K562 (cell line): ENCODE data around the gene HES4. TPM values are rescaled to one million over a fixed set of nuclear protein-coding genes. Genes with fewer than 3 reads are reported as not detected.

Experiments
- ATAC-seq: fragments of 200-7000 bp; cut with Tn5 transposase; 3 replicates; pipeline ENCODE4 v1.9.1; 2020; ENCODE audit warnings: moderate library complexity
- BruUV-seq: library from RNA; stranded (reverse); fragments of 400-500 nt; replicated peaks from 2 replicates; lab custom pipeline; 2021; lab: Mats Ljungman, UMichigan
- CTCF ChIA-PET: fragments of 300-600 bp; formaldehyde crosslinking; extraction: SDS; loops from one replicate; lab custom pipeline; 2021; ENCODE audit warnings: low intra/inter-chr PET ratio; lab: Yijun Ruan, JAX
- POLR2A ChIA-PET: fragments of 300-600, 350-650 bp; sonication (Branson Sonifier 250); formaldehyde crosslinking; extraction: SDS; loops from one replicate; lab custom pipeline; 2021; ENCODE audit warnings: antibody characterized with exemption, inconsistent platforms; lab: Yijun Ruan, JAX
- DNase-seq, 4 experiments: peaks; one replicate each; pipeline versions ENCODE4 v3.0.0 to v3.0.0-alpha.2; 2011 to 2018; ENCODE audit warnings: low spot score in 3 of 4, mixed read lengths in 3 of 4; ENCODE audit errors: extremely low read depth in 1 of 4
- FAIRE-seq: peaks from 2 replicates; lab custom pipeline; 2011; peaks lifted over from hg19 to GRCh38; lab: Jason Lieb, UNC
- H2AFZ ChIP-seq: 2 replicates; pipeline ENCODE4 v1.6.0; 2011; ENCODE audit warnings: low read depth, low read length, control low read depth, inconsistent platforms
- H3K27ac ChIP-seq: fragments of 200-600 bp; 3 replicates; pipeline ENCODE4 v1.8.0; 2011; ENCODE audit warnings: low read depth, mild to moderate bottlenecking, control low read depth, inconsistent platforms, low read length, moderate library complexity, mixed read lengths; ENCODE audit errors: extremely low read depth
- H3K27me3 ChIP-seq, 2 experiments: fragments of 300-600 bp in 1 of 2; 2 replicates in 1 of 2; 3 replicates in 1 of 2; pipeline versions ENCODE4 v1.6.0 to v1.8.0; 2011; ENCODE audit warnings: inconsistent platforms in 2 of 2, low read length in 2 of 2, mild to moderate bottlenecking in 1 of 2, mixed read lengths in 1 of 2, moderate library complexity in 1 of 2; ENCODE audit not compliant: control insufficient read depth in 2 of 2, insufficient read depth in 2 of 2
- H3K36me3 ChIP-seq: fragments of 300-600 bp; 3 replicates; pipeline ENCODE4 v1.8.0; 2011; ENCODE audit warnings: mild to moderate bottlenecking, low read length, inconsistent platforms; ENCODE audit not compliant: control insufficient read depth, insufficient read depth
- H3K4me1 ChIP-seq, 2 experiments: fragments of 200-600 bp in 1 of 2; replicated peaks in 1 of 2; 2 replicates in 1 of 2; 3 replicates in 1 of 2; pipeline versions ENCODE4 v1.5.1 to v1.8.0; 2011; ENCODE audit warnings: inconsistent platforms in 2 of 2, low read length in 2 of 2, mild to moderate bottlenecking in 1 of 2, mixed read lengths in 1 of 2, moderate library complexity in 1 of 2; ENCODE audit not compliant: control insufficient read depth in 2 of 2, insufficient read depth in 2 of 2
- H3K4me2 ChIP-seq: 2 replicates; pipeline ENCODE4 v1.6.1; 2011; ENCODE audit warnings: low read length, control low read depth, inconsistent platforms, mixed read lengths; ENCODE audit not compliant: insufficient read depth
- H3K4me3 ChIP-seq: fragments of 200-600 bp; sonication (generic), shearing (Covaris generic); 2 replicates; pipeline ENCODE4 v1.5.1; 2016; ENCODE audit warnings: control low read depth, inconsistent platforms
- H3K79me2 ChIP-seq: fragments of 200-600 bp; 3 replicates; pipeline ENCODE4 v1.8.0; 2011; ENCODE audit warnings: low read length, inconsistent platforms; ENCODE audit not compliant: control insufficient read depth, insufficient read depth
- H3K9ac ChIP-seq, 2 experiments: 2 replicates each; pipeline versions ENCODE4 v1.6.0 to v1.6.1; 2011; ENCODE audit warnings: low read depth in 2 of 2, low read length in 2 of 2, control low read depth in 1 of 2, inconsistent platforms in 1 of 2, mild to moderate bottlenecking in 1 of 2, mixed read lengths in 1 of 2; ENCODE audit not compliant: insufficient read depth in 1 of 2
- H3K9me1 ChIP-seq: one replicate; pipeline ENCODE4 v1.6.0; 2011; ENCODE audit warnings: inconsistent platforms, mild to moderate bottlenecking, low read length, moderate library complexity; ENCODE audit not compliant: control insufficient read depth, insufficient read depth
- H3K9me3 ChIP-seq: replicated peaks from 2 replicates; pipeline ENCODE4 v1.5.1; 2011; ENCODE audit warnings: low read depth, low read length, inconsistent platforms; ENCODE audit not compliant: control insufficient read depth, insufficient read depth
- H4K20me1 ChIP-seq: replicated peaks from 2 replicates; pipeline ENCODE4 v1.6.1; 2011; ENCODE audit warnings: low read length, inconsistent platforms, mixed read lengths; ENCODE audit not compliant: control insufficient read depth, insufficient read depth
- FIP1L1 ChIP-seq: fragments of 200-400 bp; formaldehyde crosslinking; IDR thresholded peaks from 2 replicates; pipeline ENCODE4 v1.6.1; 2018; ENCODE audit warnings: mild to moderate bottlenecking, low read depth, low read length; ENCODE audit not compliant: poor library complexity, severe bottlenecking
- NFRKB ChIP-seq: fragments of 450-650 bp; IDR thresholded peaks from 2 replicates; pipeline ENCODE4 v1.6.1; 2016; ENCODE audit warnings: low read depth
- POLR2G ChIP-seq: fragments of 200-400 bp; formaldehyde crosslinking; IDR thresholded peaks from 2 replicates; pipeline ENCODE4 v1.6.1; 2017; ENCODE audit warnings: low read depth, mild to moderate bottlenecking, antibody characterized with exemption, low read length, moderate library complexity
- RBFOX2 ChIP-seq: fragments of 200-400 bp; formaldehyde crosslinking; IDR thresholded peaks from 2 replicates; pipeline ENCODE4 v1.6.1; 2017; ENCODE audit warnings: low read depth, mild to moderate bottlenecking, low read length, moderate library complexity
- SNRNP70 ChIP-seq: fragments of 200-400 bp; formaldehyde crosslinking; optimal IDR thresholded peaks from 2 replicates; pipeline ENCODE3; 2017; ENCODE audit warnings: low read depth, low read length
- SREBF1 ChIP-seq: fragments of 150-350 bp; IDR thresholded peaks from 2 replicates; pipeline ENCODE4 v1.6.1; 2014; ENCODE audit warnings: antibody characterized with exemption, low read depth, low read length, borderline replicate concordance
- WGBS: fragments of 100-300 bp; shearing (Covaris generic); methylation state at CpG from one replicate; pipeline ENCODE4 v1.1.6; 2016; ENCODE audit warnings: low coverage, mixed read lengths; ENCODE audit not compliant: insufficient coverage; ENCODE audit errors: missing lambda C conversion rate; 5-methylcytosine and 5-hydroxymethylcytosine counted together
- in situ Hi-C: fragments of 300-500 bp; cut with MboI; formaldehyde crosslinking; loops from 4 replicates; pipeline ENCODE4 v1.15.0; 2018; ENCODE audit warnings: inconsistent platforms, mixed read lengths
- intact Hi-C: fragments of 100-400 bp; cut with micrococcal nuclease; formaldehyde crosslinking; loops from 2 replicates; pipeline ENCODE4 v1.14.2; 2022
- polyA plus RNA-seq, 8 experiments: library from polyadenylated mRNA; depleted of rRNA in 4 of 8; stranded (reverse) in 5 of 8; unstranded in 3 of 8; fragments of >200 nt; fragmentation: Nextera tagmentation in 2 of 8; fragmentation: Illumina TruSeq in 1 of 8; extraction: Ambion mirVana in 2 of 8; extraction: Trizol in 1 of 8; gene quantifications; 2 replicates each; pipeline versions ENCODE4 v1.2.1 to v1.2.3, GENCODE V29; 2011 to 2014; ENCODE audit warnings: inconsistent platforms in 1 of 8, missing spikeins in 1 of 8
- total RNA-seq, 7 experiments: library from RNA; depleted of rRNA in 6 of 7; stranded (reverse); fragments of >200 nt in 6 of 7; fragmentation: Illumina TruSeq in 2 of 7; extraction: Trizol in 2 of 7; gene quantifications; 2 replicates each; pipeline versions ENCODE4 v1.2.1 to v1.2.3, GENCODE V29; 2011 to 2021; ENCODE audit warnings: low replicate concordance in 1 of 7

The HES4 gene
- total and polyA plus RNA-seq, 9 of the 15 experiments (the other 6 are each of a cell fraction or from before 2014, with no cell fraction given), result 0.21 to 43.7 (median 5.3) TPM; not detected in 2

DNA sequence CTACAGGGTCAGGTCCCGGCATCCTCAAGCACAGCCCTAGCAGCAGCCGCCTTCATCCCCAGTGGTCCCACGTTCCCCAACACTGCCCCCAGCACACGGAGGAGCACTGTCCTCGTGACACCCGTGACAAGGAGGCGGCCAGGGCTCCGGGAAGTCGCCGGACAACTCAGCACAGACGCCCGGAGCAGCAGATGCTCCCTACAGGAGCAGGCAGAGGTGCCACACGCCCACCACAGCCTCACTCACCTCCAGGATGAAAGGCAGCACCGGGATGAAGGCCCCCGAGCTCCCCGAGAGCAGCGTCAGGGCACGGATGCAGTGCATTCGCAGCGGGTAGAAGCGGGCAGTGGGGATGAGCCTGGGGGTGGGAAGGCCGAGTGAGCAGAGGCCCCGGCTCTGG, 49.0 kb downstream of the HES4 start:
- peaks cover 5% of the 10 kb centered on the region; the same call in 2 of the 3 replicates for H3K79me2 ChIP-seq
- no peaks in the 10 kb centered on the region for H3K9me3 ChIP-seq
- ATAC-seq (no peak), DNase-seq (no peak), FAIRE-seq (no peak)
- H3K27me3 ChIP-seq, result no peaks in the 10 kb centered on the region
- no peak overlapping the region for H2AFZ ChIP-seq
- CTCF ChIA-PET, result no interaction called here
- H3K9me1 ChIP-seq, result no peaks in the 10 kb centered on the region
- in situ Hi-C loops, result no loop called here
- H3K4me1 ChIP-seq, result peaks cover 0 to 50% of the 10 kb centered on the region in 2 experiments; a peak in 2 of 5 replicates
- H3K4me2 ChIP-seq, result no peak overlapping the region
- POLR2A ChIA-PET, result interaction anchor here (1.4 kb wide), 1 partner anchor 10 kb away, joined by 11 read pairs; no protein-coding TSS in a partner anchor
- TF ChIP-seq SNRNP70 (no peak), SREBF1 (no peak), NFRKB (no peak), FIP1L1 (peak; percentile 33), RBFOX2 (peak; percentile 15; the same call in 1 of the 2 replicates), POLR2G (peak; percentile 46; the same call in 1 of the 2 replicates)
- H3K9ac ChIP-seq, result no peak overlapping the region; a peak in 1 of 4 replicates
- H4K20me1 ChIP-seq, result peaks cover 8% of the 10 kb centered on the region
- H3K36me3 ChIP-seq, result peaks cover 100% of the 10 kb centered on the region; the same call in 2 of the 3 replicates
- 97% methylated on average over 20 of the region's 23 CpGs for WGBS
- intact Hi-C loops, result no loop called here
- no peak overlapping the region for H3K4me3 ChIP-seq
- no TSS peak for BruUV-seq
- H3K27ac ChIP-seq, result no peak overlapping the region
